ENCODE results near the gene ALDH1L1. TPM values are rescaled to one million over a fixed set of nuclear protein-coding genes. Genes with fewer than 3 reads are reported as not detected.

Gene ALDH1L1
- total and polyA plus RNA-seq, 9 of the 15 experiments (the other 6 are each of a cell fraction or from before 2014, with no cell fraction given), result 0.06 to 1.9 (median 0.57) TPM; not detected in 1

- Histone ChIP-seq H3K27ac (ENCODE audit: extremely low read depth, low read depth, low read length) (no peak overlapping the region), H4K20me1 (replicated peaks; ENCODE audit: control insufficient read depth, insufficient read depth, low read length) (no peaks in the 10 kb centered on the region), H3K9me3 (replicated peaks; ENCODE audit: control insufficient read depth, insufficient read depth, low read depth, low read length) (no peaks in the 10 kb centered on the region), H3K79me2 (ENCODE audit: control insufficient read depth, insufficient read depth, low read length) (no peaks in the 10 kb centered on the region), H3K27me3 (ENCODE audit: control insufficient read depth in 2 of 2, insufficient read depth in 2 of 2, low read length in 2 of 2) (no peaks in the 10 kb centered on the region; a peak in 1 of 5 replicates), H3K4me2 (ENCODE audit: insufficient read depth, low read length) (no peak overlapping the region), H3K9ac (ENCODE audit: insufficient read depth in 1 of 2, low read depth in 2 of 2, low read length in 2 of 2) (no peak overlapping the region), H3K9me1 (ENCODE audit: control insufficient read depth, insufficient read depth, low read length) (no peaks in the 10 kb centered on the region), H3K36me3 (ENCODE audit: control insufficient read depth, insufficient read depth, low read length) (no peaks in the 10 kb centered on the region), H3K4me3 (no peak overlapping the region), H2AFZ (ENCODE audit: low read depth, low read length) (no peak overlapping the region), H3K4me1 (replicated peaks in 1 of 2; ENCODE audit: control insufficient read depth in 2 of 2, insufficient read depth in 2 of 2, low read length in 2 of 2) (no peaks in the 10 kb centered on the region; a peak in 1 of 5 replicates)
- DNase-seq (ENCODE audit: extremely low read depth in 1 of 4, low spot score in 3 of 4), result no peak
- no peak for FAIRE-seq
- POLR2A ChIA-PET, result no interaction called here
- CTCF ChIA-PET (ENCODE audit: low intra/inter-chr PET ratio), result no interaction called here
- intact Hi-C loops (cut with micrococcal nuclease) (no loop called here), in situ Hi-C loops (cut with MboI) (no loop called here)
- ATAC-seq, result no peak
- no peak for TF ChIP-seq SIN3B (IDR thresholded peaks at IDR 0.05; ENCODE audit: low read depth)
- TF ChIP-seq KAT8 (IDR thresholded peaks at IDR 0.05; ENCODE audit: low read depth), result no peak
- TF ChIP-seq TCF7 (IDR thresholded peaks at IDR 0.05; ENCODE audit: borderline replicate concordance), result no peak
- TF ChIP-seq SMAD4 (CRISPR knock-in tag; conservative IDR thresholded peaks at IDR 0.05), result no peak
- no peak for TF ChIP-seq ESRRA (IDR thresholded peaks at IDR 0.05; ENCODE audit: borderline replicate concordance, low read depth)
- TF ChIP-seq DDX20 (tag; IDR thresholded peaks at IDR 0.05; ENCODE audit: low read depth), result no peak
- no peak for TF ChIP-seq SRF (CRISPR knock-in tag; IDR thresholded peaks at IDR 0.05)
- no peak for TF ChIP-seq CHD4 (IDR thresholded peaks at IDR 0.05; ENCODE audit: insufficient read depth, insufficient replicate concordance, low read depth, low read length, poor library complexity, severe bottlenecking)
- BruUV-seq (replicated peaks), result no TSS peak
- 0% methylated on average over 3 of the region's 4 CpGs for WGBS (ENCODE audit: insufficient coverage, low coverage, missing lambda C conversion rate)
Observed at GRCh38 chr3:126202680-126203079, 22.3 kb upstream of the ALDH1L1 start.
